Measurements from ENCODE around the gene SYT5. TPM values are rescaled to one million over a fixed set of nuclear protein-coding genes. Genes with fewer than 3 reads are reported as not detected.

SYT5 gene
- total and polyA plus RNA-seq, 2 of the 13 experiments (the other 11 are each of a cell fraction or from before 2014, with no cell fraction given), result not detected

- peak; percentile 89 for TF ChIP-seq MYPOP (CRISPR knock-in tag; IDR thresholded peaks at IDR 0.05)
- TF ChIP-seq CTCF (CRISPR knock-in tag; IDR thresholded peaks at IDR 0.05), result peak; percentile 92
- TF ChIP-seq CENPX (CRISPR knock-in tag; IDR thresholded peaks at IDR 0.05), result no peak
- TF ChIP-seq WIZ (CRISPR knock-in tag; IDR thresholded peaks at IDR 0.05), result 0 out of 2 replicates have a peak, but pooled peaks have one; percentile 25
- TF ChIP-seq IKZF1 (IDR thresholded peaks at IDR 0.05), result no peak
- no peak for TF ChIP-seq ZNF282 (IDR thresholded peaks at IDR 0.05; ENCODE audit: partially characterized antibody)
- no peak for TF ChIP-seq ZFP36L1 (CRISPR knock-in tag; IDR thresholded peaks at IDR 0.05)
- TF ChIP-seq HMGXB3 (CRISPR knock-in tag; IDR thresholded peaks at IDR 0.05; ENCODE audit: borderline replicate concordance), result no peak
- no peak for TF ChIP-seq ZNF644 (CRISPR knock-in tag; IDR thresholded peaks at IDR 0.05; ENCODE audit: low read depth)
- peak; percentile 80 for TF ChIP-seq KDM2A (CRISPR knock-in tag; IDR thresholded peaks at IDR 0.05; ENCODE audit: borderline replicate concordance, low read depth)
- TF ChIP-seq ZFY (CRISPR knock-in tag; IDR thresholded peaks at IDR 0.05), result peak; percentile 44; the same call in 1 of the 2 replicates
- TF ChIP-seq ZNF782 (CRISPR knock-in tag; IDR thresholded peaks at IDR 0.05; ENCODE audit: borderline replicate concordance), result 0 out of 2 replicates have a peak, but pooled peaks have one; percentile 57
- no peak for TF ChIP-seq SAFB2 (CRISPR knock-in tag; IDR thresholded peaks at IDR 0.05; ENCODE audit: borderline replicate concordance, low read depth)
- peak; percentile 44; the same call in 1 of the 2 replicates for TF ChIP-seq CBFB (CRISPR knock-in tag; IDR thresholded peaks at IDR 0.05)
- no peak for TF ChIP-seq USF2 (IDR thresholded peaks at IDR 0.05; ENCODE audit: low read depth, low read length)
- no peak for TF ChIP-seq USF2 (CRISPR knock-in tag; IDR thresholded peaks at IDR 0.05; ENCODE audit: borderline replicate concordance)
- TF ChIP-seq POGK (CRISPR knock-in tag; conservative IDR thresholded peaks at IDR 0.05), result peak; percentile 66; the same call in 1 of the 2 replicates
- TF ChIP-seq ZBTB21 (CRISPR knock-in tag; IDR thresholded peaks at IDR 0.05), result no peak
- TF ChIP-seq HOXD1 (CRISPR knock-in tag; IDR thresholded peaks at IDR 0.05), result 0 out of 2 replicates have a peak, but pooled peaks have one; percentile 47
Measured at GRCh38 chr19:55165952-55166529, 14.0 kb downstream of the SYT5 start (continued).
